IMR-90 (cell line): Measurements from ENCODE around the gene SLC6A4. TPM values are rescaled to one million over a fixed set of nuclear protein-coding genes. Genes with fewer than 3 reads are reported as not detected.

Source experiments
- ATAC-seq: fragments of 200-7000 bp; cut with Tn5 transposase; 2 replicates; pipeline ENCODE4 v1.9.1; 2020; ENCODE audit warnings: low read depth, mild to moderate bottlenecking, moderate library complexity
- BruUV-seq: library from RNA; stranded (reverse); fragments of 400-500 nt; replicated peaks from 2 replicates; lab custom pipeline; 2021; lab: Mats Ljungman, UMichigan
- CTCF ChIA-PET: fragments of 300-600 bp; formaldehyde crosslinking; extraction: SDS; loops from one replicate; lab custom pipeline; 2021; ENCODE audit warnings: antibody characterized with exemption; lab: Yijun Ruan, JAX
- POLR2A ChIA-PET: fragments of 300-600 bp; sonication (Branson Sonifier 250); formaldehyde crosslinking; loops from one replicate; lab custom pipeline; 2022; ENCODE audit warnings: antibody characterized with exemption; ENCODE audit not compliant: unreplicated experiment; lab: Charles Lee
- DNase-seq: peaks from one replicate; pipeline ENCODE4 v3.0.0; 2013
- H2AFZ ChIP-seq: replicated peaks from 2 replicates; pipeline ENCODE3; 2013; ENCODE audit warnings: low read length, mild to moderate bottlenecking; ENCODE audit not compliant: poor library complexity
- H2AK5ac ChIP-seq: 2 replicates; pipeline ENCODE4 v1.6.1; 2013; ENCODE audit warnings: low read depth, low read length, inconsistent platforms
- H2AK9ac ChIP-seq: replicated peaks from 2 replicates; pipeline ENCODE3; 2013; ENCODE audit warnings: mild to moderate bottlenecking, low read depth, low read length, moderate library complexity; ENCODE audit not compliant: poor library complexity
- H2BK120ac ChIP-seq: 2 replicates; pipeline ENCODE4 v1.6.1; 2013; ENCODE audit warnings: low read depth, low read length, inconsistent platforms
- H2BK15ac ChIP-seq: 3 replicates; pipeline ENCODE4 v1.6.1; 2013; ENCODE audit warnings: low read depth, low read length, inconsistent platforms
- H2BK20ac ChIP-seq: 2 replicates; pipeline ENCODE4 v1.6.1; 2013; ENCODE audit warnings: low read depth, mild to moderate bottlenecking, inconsistent platforms, low read length, moderate library complexity
- H2BK5ac ChIP-seq: 2 replicates; pipeline ENCODE4 v1.6.1; 2013; ENCODE audit warnings: mild to moderate bottlenecking, low read depth, low read length, inconsistent platforms; ENCODE audit not compliant: poor library complexity, severe bottlenecking
- H3K14ac ChIP-seq: replicated peaks from 2 replicates; pipeline ENCODE4 v1.6.1; 2013; ENCODE audit warnings: low read depth, low read length, inconsistent platforms
- H3K18ac ChIP-seq: 2 replicates; pipeline ENCODE4 v1.6.1; 2013; ENCODE audit warnings: low read depth, low read length, control low read depth
- H3K23ac ChIP-seq: 2 replicates; pipeline ENCODE4 v1.6.1; 2013; ENCODE audit warnings: low read depth, low read length, inconsistent platforms
- H3K27ac ChIP-seq: 2 replicates; pipeline ENCODE4 v1.5.1; 2013; ENCODE audit warnings: mild to moderate bottlenecking, control low read depth, low read length; ENCODE audit not compliant: insufficient read depth
- H3K27me3 ChIP-seq: 2 replicates; pipeline ENCODE4 v1.6.1; 2013; ENCODE audit warnings: low read length; ENCODE audit not compliant: control insufficient read depth, insufficient read depth
- H3K36me3 ChIP-seq: 2 replicates; pipeline ENCODE4 v1.6.1; 2013; ENCODE audit warnings: low read length, mixed read lengths; ENCODE audit not compliant: control insufficient read depth, insufficient read depth
- H3K4ac ChIP-seq: 2 replicates; pipeline ENCODE4 v1.6.1; 2013; ENCODE audit warnings: low read depth, low read length, inconsistent platforms
- H3K4me1 ChIP-seq: 2 replicates; pipeline ENCODE4 v1.6.1; 2013; ENCODE audit warnings: low read length, mixed read lengths; ENCODE audit not compliant: control insufficient read depth, insufficient read depth
- H3K4me2 ChIP-seq: 2 replicates; pipeline ENCODE4 v1.6.1; 2013; ENCODE audit warnings: low read depth, mild to moderate bottlenecking, control low read depth, low read length, moderate library complexity
- H3K4me3 ChIP-seq: 2 replicates; pipeline ENCODE4 v1.5.1; 2013; ENCODE audit warnings: low read depth, mild to moderate bottlenecking, control low read depth, low read length, moderate library complexity; ENCODE audit not compliant: insufficient read depth
- H3K56ac ChIP-seq: 2 replicates; pipeline ENCODE4 v1.6.1; 2013; ENCODE audit warnings: low read length, inconsistent platforms; ENCODE audit not compliant: insufficient read depth; ENCODE audit errors: extremely low read depth
- H3K79me1 ChIP-seq, 2 experiments: 2 replicates each; pipeline ENCODE4 v1.6.1; 2013; ENCODE audit warnings: low read length in 2 of 2, inconsistent platforms in 1 of 2, low read depth in 1 of 2
- H3K9ac ChIP-seq: 2 replicates; pipeline ENCODE4 v1.6.1; 2013; ENCODE audit warnings: low read depth, low read length, control low read depth
- H3K9me1 ChIP-seq: 2 replicates; pipeline ENCODE4 v1.6.1; 2013; ENCODE audit warnings: low read length, inconsistent platforms; ENCODE audit not compliant: insufficient read depth
- H3K9me3 ChIP-seq: 2 replicates; pipeline ENCODE4 v1.6.1; 2013; ENCODE audit warnings: low read length; ENCODE audit not compliant: control insufficient read depth, insufficient read depth
- H4K20me1 ChIP-seq: 2 replicates; pipeline ENCODE4 v1.6.1; 2013; ENCODE audit warnings: low read length, inconsistent platforms; ENCODE audit not compliant: insufficient read depth
- H4K5ac ChIP-seq: 2 replicates; pipeline ENCODE4 v1.6.1; 2013; ENCODE audit warnings: mild to moderate bottlenecking, low read depth, low read length, control low read depth
- H4K8ac ChIP-seq, 2 experiments: 2 replicates each; pipeline ENCODE4 v1.6.1; 2013; ENCODE audit warnings: low read depth in 2 of 2, low read length in 2 of 2, control low read depth in 1 of 2, inconsistent platforms in 1 of 2
- H4K91ac ChIP-seq: 2 replicates; pipeline ENCODE4 v1.6.1; 2013; ENCODE audit warnings: low read depth, low read length, inconsistent platforms; ENCODE audit not compliant: insufficient read depth
- MXI1 ChIP-seq: IDR thresholded peaks from 2 replicates; pipeline ENCODE4 v1.6.1; 2012; ENCODE audit warnings: low read depth, mild to moderate bottlenecking, low read length, moderate library complexity, borderline replicate concordance
- WGBS, 2 experiments: methylation state at CpG; one replicate each; pipeline versions ENCODE4 v1.1.5 to v1.1.7; 2013; ENCODE audit warnings: missing lambda C conversion rate in 2 of 2; ENCODE audit not compliant: insufficient read length in 1 of 2; ENCODE audit errors: extremely low coverage in 2 of 2; 5-methylcytosine and 5-hydroxymethylcytosine counted together
- dilution Hi-C: fragments of 300-500 bp; cut with HindIII; formaldehyde crosslinking; loops from one replicate; pipeline ENCODE4 v1.14.3; 2018; ENCODE audit warnings: low sequenced_read_pairs; ENCODE audit not compliant: unreplicated experiment
- in situ Hi-C: fragments of 300-500 bp; cut with MboI; formaldehyde crosslinking; loops from 3 replicates; pipeline ENCODE4 v1.14.3; 2019; ENCODE audit warnings: low sequenced_read_pairs, inconsistent platforms, mixed read lengths
- intact Hi-C: fragments of 100-400 bp; cut with micrococcal nuclease; formaldehyde crosslinking; loops from 2 replicates; pipeline ENCODE4 v1.10.0; 2022
- polyA plus RNA-seq, 3 experiments: library from polyadenylated mRNA; depleted of rRNA; stranded (reverse); fragments of >200 nt; gene quantifications; 2 replicates each; pipeline ENCODE4 v1.2.3, GENCODE V29; 2012; ENCODE audit warnings: low replicate concordance in 1 of 3
- total RNA-seq: library from RNA; depleted of rRNA; stranded (reverse); fragments of >200 nt; gene quantifications from 2 replicates; pipeline ENCODE4 v1.2.3, GENCODE V29; 2012

SLC6A4 gene
- total and polyA plus RNA-seq, 2 of the 4 experiments (the other 2 are of a cell fraction): under 0.01 TPM; not detected in 1

GRCh38 chr17:30217054-30217453, 18.4 kb downstream of the SLC6A4 start:
- no peak overlapping the region for H2BK20ac ChIP-seq
- no peak overlapping the region for H2BK15ac ChIP-seq
- peaks cover 38% of the 10 kb centered on the region for H3K27me3 ChIP-seq
- H4K20me1 ChIP-seq: no peaks in the 10 kb centered on the region
- H3K9me3 ChIP-seq: no peaks in the 10 kb centered on the region
- no peak overlapping the region for H2AK9ac ChIP-seq
- DNase-seq (no peak), ATAC-seq (no peak)
- no peak overlapping the region for H3K9ac ChIP-seq
- no peaks in the 10 kb centered on the region for H3K9me1 ChIP-seq
- H3K79me1 ChIP-seq: no peaks in the 10 kb centered on the region
- dilution Hi-C loops: no loop called here
- H3K27ac ChIP-seq: no peak overlapping the region
- H3K14ac ChIP-seq: no peak overlapping the region
- H2AK5ac ChIP-seq: no peak overlapping the region
- H3K56ac ChIP-seq: no peak overlapping the region
- no peak overlapping the region for H3K4me3 ChIP-seq
- H2BK5ac ChIP-seq: no peak overlapping the region
- no peak overlapping the region for H3K18ac ChIP-seq
- no peak overlapping the region for H2BK120ac ChIP-seq
- H3K4me2 ChIP-seq: no peak overlapping the region
- no peaks in the 10 kb centered on the region for H3K4me1 ChIP-seq
- H4K8ac ChIP-seq: no peak overlapping the region
- H2AFZ ChIP-seq: no peak overlapping the region
- POLR2A ChIA-PET: no interaction called here
- CTCF ChIA-PET: no interaction called here
- H3K23ac ChIP-seq: no peak overlapping the region
- H4K5ac ChIP-seq: no peak overlapping the region
- no peaks in the 10 kb centered on the region for H3K36me3 ChIP-seq
- H4K91ac ChIP-seq: no peak overlapping the region
- no peak for TF ChIP-seq MXI1
- no peak overlapping the region for H3K4ac ChIP-seq
- intact Hi-C loops: no loop called here
- in situ Hi-C loops: no loop called here
- BruUV-seq: no TSS peak
- 88% methylated on average over 3 of the region's 6 CpGs; no CpG with 5 or more reads in 1 of the 2 experiments for WGBS, 2 experiments
